Stomach (tissue), 4 donors: ENCODE data around the gene UNC93A.

ENCODE experiments used
- CTCF ChIP-seq, 7 experiments: fragments of 450-650 bp in 4 of 7; fragments of 200-600 bp in 3 of 7; sonication (generic) in 3 of 7; IDR thresholded peaks; one replicate each; pipeline ENCODE4 v1.5.1; 2016 to 2019; ENCODE audit warnings: antibody characterized with exemption in 7 of 7, control low read depth in 2 of 7, mild to moderate bottlenecking in 1 of 7
- EP300 ChIP-seq: sonication (generic); formaldehyde crosslinking; IDR thresholded peaks from one replicate; pipeline ENCODE4 v1.6.1; 2017; ENCODE audit warnings: antibody characterized with exemption
- POLR2A ChIP-seq, 4 donors: fragments of 450-650 bp; IDR thresholded peaks; one replicate each; pipeline ENCODE4 v1.6.1; 2016; ENCODE audit warnings: antibody characterized with exemption in 4 of 4, control low read depth in 2 of 4, mild to moderate bottlenecking in 1 of 4, moderate library complexity in 1 of 4
- POLR2AphosphoS5 ChIP-seq, 3 donors: sonication (generic); formaldehyde crosslinking; IDR thresholded peaks; one replicate each; pipeline ENCODE4 v1.6.1; 2016; ENCODE audit warnings: antibody characterized with exemption in 3 of 3

GRCh38 chr6:167245591-167245990, 45.5 kb upstream of the UNC93A start:
- no peak for TF ChIP-seq CTCF (IDR thresholded peaks at IDR 0.05)
- TF ChIP-seq POLR2AphosphoS5 (IDR thresholded peaks at IDR 0.05): no peak
- TF ChIP-seq EP300: no peak
- TF ChIP-seq POLR2A (IDR thresholded peaks at IDR 0.05): no peak
